GM19455 (cell line): Measurements from ENCODE around the gene TMEM9.

Experiments
- ATAC-seq: cut with Tn5 transposase; IDR thresholded peaks from one replicate; pipeline ENCODE4 v1.9.1; 2021; ENCODE audit not compliant: unreplicated experiment

TMEM9 gene

GRCh38 chr1:201146626-201147390 lies 7.5 kb downstream of the TMEM9 start:
- ATAC-seq = no peak

DNA sequence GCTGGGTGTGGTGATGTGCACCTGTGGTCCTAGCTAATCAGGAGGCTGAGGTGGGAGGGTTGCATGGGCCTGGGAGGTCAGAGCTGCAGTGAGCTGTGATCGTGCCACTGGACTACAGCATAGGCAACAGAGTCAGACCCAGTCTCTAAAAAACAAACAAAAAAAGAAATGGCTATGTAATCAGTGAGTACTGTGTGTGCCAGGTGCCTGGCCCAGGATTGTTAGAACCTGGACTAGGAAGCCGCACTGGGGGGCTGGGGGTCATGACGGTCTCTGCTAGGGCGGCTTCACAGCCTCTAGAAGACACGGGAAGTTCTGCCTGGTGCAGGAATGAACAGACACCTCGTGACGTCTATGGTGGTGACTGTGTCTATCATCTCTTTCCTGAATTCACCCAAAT lies 8.5 kb downstream of the TMEM9 start:
- ATAC-seq = no peak

GRCh38 chr1:201145132-201145531 lies 9.1 kb downstream of the TMEM9 start:
- ATAC-seq = no peak

DNA sequence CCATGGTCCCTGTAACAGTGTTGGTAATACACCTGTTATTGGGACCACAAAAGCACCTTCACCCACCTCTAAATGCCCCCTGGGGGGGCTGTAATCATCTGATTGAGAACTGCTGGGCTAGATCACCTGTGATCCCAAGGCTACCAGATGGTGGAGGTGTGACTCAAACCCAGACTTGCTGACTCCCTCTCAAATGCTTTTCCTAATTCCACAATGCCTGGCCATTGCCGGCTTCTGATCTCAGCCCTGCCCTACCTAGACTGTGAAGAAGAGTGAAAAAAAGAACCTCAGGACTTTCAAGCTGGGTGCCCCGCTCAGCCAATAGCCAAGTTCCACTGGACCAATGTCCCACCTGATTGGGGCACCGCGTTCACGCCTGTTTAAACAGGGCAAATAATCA lies 9.6 kb downstream of the TMEM9 start:
- ATAC-seq = no peak

DNA sequence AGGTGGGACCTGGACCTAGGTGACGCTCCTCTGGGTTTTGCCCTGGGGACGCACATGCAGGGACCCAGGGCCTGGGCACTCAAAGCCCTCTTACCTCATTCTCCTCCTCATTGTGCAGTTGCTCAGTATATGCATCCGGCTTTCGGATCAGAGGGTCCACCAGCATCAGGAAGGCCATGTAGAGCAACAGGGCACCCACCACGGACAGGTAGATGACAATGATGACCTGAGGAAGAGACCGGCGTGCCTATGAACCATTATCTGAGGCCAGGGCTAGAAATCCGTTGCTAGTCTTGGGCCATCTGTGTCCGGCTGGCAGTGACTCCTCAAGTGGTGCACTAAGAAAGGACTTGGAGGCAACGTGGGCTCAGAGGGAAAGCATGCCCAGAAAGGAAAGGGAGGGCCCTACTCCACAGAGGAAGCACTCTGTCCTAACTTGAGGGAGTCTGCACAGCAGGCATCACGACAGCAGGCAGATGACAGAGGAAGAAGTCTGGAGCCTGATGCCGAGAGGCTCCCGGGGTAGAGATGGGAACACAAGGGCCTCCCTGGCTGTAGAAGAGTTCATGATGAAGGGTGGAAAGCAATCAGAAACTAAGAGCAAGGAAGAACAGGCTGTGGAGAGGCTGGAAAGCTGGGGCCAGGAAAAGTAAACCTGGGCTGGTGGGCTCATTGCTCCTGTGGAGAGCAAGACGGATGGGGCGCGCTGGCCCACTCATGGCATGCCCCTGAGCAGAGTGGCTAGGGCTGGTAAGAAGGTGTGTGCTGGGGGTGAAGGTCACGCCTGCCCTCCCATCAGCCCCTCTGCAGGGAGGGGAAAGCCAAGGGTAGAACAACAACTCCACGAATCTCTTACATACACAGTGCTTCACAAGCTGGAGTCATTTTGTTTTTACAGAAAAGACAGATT lies 10.3 kb downstream of the TMEM9 start:
- ATAC-seq = no peak

DNA sequence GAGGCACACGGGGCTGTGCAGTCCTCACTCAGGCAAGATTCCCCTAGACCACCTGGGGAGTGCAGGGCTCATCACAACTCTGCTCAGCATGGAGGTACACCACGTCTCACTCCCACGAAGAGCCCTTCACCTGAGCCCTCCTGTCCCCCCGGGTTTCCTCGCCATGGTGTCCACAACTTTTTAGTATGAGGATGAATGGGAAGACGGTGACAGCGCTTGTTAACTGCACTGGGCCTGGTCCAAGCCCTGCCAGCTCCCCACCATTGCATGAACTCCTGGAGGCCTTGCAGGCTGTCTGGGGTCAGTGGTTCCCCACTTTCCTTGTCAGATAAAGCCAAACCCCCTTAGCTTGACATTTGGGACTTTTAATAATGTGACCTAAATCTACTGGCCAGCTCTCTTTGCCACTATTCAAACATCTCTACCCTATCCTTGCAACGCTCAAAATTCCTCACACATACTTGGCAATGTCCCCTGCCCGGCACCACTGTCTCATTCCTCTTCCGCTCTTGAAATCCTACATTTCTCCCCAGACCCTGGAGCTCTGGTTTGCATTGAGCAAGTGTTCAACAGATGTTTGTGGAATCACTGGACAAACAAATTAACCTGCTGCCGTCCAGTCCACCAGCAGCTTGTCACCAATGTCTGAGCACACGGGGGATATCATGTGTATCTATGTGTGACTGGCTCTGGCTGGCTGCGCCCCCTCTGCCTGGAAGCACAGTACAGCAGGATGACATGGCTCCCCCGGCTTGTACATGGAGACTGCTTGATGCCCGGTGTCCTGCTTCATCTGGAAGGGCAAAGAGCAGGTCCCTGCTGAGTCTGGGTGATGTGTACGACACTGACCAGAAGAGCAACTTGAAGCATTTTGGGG lies 11.2 kb downstream of the TMEM9 start:
- ATAC-seq = no peak

DNA sequence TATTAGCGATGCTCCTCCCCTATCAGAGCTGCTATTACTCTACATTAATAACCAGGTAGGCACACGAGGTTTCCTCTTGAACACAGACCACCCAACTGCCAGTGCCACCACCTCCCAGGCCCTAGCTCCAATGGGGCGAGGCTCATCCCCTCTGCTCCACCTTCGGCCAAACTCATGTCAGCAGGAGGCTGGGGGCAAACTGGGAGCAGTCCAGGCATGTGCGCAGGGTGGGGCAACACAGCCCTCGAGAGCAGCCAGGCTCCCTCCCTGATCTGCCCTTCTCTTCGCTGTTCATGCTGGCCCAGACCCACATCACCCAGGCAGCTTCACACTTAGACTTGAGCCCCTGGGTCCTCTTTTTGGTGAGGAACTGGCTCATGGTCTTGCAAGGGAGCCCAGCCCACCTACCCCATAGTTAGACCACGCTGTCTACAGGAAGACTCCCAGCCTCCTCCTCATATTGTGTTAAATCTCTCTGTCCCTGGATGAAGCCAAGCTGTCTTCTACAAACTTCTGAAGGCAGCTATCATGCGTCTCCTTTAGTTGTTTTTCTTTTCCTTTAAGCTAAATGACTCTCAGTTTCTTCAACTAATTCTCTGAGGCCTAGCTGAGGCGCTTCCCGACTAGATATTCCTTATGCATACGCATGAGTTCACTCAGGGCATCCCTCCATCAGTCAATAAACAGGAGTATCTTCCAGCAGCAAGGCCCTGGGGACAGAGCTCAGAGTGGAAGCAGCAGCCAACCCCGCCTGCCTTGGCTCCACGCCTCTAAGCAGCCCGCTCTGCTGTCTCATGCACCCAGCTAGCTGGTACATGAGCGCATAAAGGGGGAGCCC lies 12.0 kb downstream of the TMEM9 start:
- no peak for ATAC-seq

DNA sequence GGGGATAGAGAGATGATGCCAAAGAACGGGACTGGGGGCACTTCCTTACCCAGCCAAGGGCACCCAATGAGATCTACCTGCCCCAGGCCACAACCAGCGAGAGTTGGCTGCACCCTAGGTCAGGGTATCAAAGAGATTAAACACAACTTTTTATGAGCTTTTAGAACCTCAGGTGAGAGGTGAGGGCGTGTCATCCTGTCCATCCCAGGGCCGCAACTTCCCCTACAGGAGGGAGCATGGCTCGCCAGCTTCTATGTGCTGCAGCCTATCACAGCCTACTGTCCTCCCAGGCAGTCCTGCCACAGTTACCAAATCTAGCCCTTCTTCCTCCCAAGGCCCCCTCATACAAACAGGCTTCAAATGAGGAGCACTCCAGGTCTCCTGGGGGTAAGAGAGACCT lies 12.9 kb downstream of the TMEM9 start:
- ATAC-seq = no peak

GRCh38 chr1:201140941-201141260 lies 13.4 kb downstream of the TMEM9 start:
- ATAC-seq = no peak

- no peak for ATAC-seq
Observed at GRCh38 chr1:201140235-201140940, 13.9 kb downstream of the TMEM9 start.

DNA sequence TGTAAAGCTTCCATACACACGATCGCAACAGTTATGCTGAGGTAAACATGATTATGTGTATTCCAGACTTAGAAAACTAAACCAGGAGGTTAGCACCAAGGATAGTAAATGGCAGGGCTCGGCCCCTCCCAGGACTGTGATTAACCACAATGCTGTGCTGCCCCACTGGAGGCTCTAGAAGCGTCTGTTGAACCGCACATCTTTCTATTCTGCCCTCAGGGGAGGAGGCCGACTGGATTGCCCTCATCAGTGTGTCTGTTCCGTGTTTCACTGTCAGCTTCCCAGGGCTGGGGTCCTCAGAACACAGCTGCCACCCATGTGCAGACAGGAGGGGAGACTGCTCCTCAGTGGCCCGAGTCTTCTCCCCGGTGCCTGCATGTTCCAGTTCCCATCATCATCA lies 14.5 kb downstream of the TMEM9 start:
- no peak for ATAC-seq

GRCh38 chr1:201139306-201139705 lies 15.0 kb downstream of the TMEM9 start:
- ATAC-seq = no peak

GRCh38 chr1:201138311-201138840 lies 15.9 kb downstream of the TMEM9 start:
- no peak for ATAC-seq

GRCh38 chr1:201137579-201138310 lies 16.5 kb downstream of the TMEM9 start:
- no peak for ATAC-seq

DNA sequence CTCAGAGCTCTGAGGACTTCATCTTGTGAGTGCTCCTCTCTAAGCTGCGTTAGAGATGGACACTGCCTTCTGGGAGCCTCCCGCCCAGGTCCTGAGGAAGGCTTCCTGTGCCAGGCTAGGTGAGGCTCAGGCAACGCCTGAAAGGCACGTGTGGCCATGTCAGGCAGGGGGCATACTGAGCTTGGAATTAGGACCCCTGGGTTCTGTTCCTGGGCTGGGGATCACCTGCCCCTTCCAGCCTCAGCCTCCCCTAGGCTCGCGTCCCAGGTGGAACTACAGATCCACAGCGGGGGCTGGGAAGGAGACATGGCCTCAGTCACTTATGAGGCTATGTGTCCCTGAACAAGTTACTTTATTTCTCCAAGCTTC lies 17.3 kb downstream of the TMEM9 start:
- no peak for ATAC-seq

- ATAC-seq = no peak
Observed at GRCh38 chr1:201136355-201137023, 17.8 kb downstream of the TMEM9 start.

DNA sequence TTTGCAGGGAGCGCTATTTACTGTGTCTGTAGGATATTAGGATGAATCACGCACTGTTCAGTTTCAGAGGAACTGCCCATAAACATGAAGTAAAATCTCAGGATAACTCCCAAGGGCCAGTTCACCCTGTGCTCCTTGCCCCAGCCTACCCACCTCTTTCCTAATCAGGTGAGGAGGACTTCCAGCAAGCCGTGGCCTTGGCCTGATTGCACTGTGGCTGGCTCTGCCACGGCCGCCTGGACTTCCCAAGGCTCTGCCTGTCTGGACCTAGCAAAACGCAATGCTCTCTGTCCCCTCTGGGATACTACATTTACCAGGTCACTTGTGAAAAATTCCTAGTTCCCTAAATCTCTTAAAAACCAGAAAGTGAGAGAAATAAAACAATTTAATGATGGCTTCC lies 19.9 kb downstream of the TMEM9 start:
- ATAC-seq = no peak

DNA sequence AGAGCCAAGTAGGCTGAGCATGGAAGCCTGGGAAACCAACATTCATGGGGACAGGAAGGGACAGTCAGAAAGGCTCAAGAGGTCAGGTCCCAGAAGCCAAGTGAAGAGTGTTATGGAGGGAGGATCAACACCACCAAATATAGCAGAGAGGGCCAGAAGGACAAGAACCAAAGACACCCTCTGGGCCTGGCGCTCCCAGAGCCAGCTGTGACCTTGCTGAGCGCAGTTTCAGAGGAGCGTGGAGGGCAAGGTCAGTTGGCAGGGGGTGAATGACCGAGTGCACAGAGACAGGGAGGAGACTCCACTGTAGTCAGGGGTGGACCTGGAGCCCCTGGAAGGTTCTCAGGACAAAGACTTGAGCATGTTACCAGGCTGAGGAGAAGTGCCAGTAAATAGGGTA lies 22.9 kb downstream of the TMEM9 start:
- no peak for ATAC-seq

GRCh38 chr1:201128962-201129361 lies 25.3 kb downstream of the TMEM9 start:
- no peak for ATAC-seq
